IMR-90 (cell line): ENCODE data around the gene YTHDF2. TPM values are rescaled to one million over a fixed set of nuclear protein-coding genes. Genes with fewer than 3 reads are reported as not detected.
A peak's percentile ranks its signal among the peaks of the same experiment; 100 is the strongest.

ENCODE experiments used
- ATAC-seq: fragments of 200-7000 bp; cut with Tn5 transposase; 2 replicates; pipeline ENCODE4 v1.9.1; 2020; ENCODE audit warnings: low read depth, mild to moderate bottlenecking, moderate library complexity
- BruUV-seq: library from RNA; stranded (reverse); fragments of 400-500 nt; replicated peaks from 2 replicates; lab custom pipeline; 2021; lab: Mats Ljungman, UMichigan
- CTCF ChIA-PET: fragments of 300-600 bp; formaldehyde crosslinking; extraction: SDS; loops from one replicate; lab custom pipeline; 2021; ENCODE audit warnings: antibody characterized with exemption; lab: Yijun Ruan, JAX
- POLR2A ChIA-PET: fragments of 300-600 bp; sonication (Branson Sonifier 250); formaldehyde crosslinking; loops from one replicate; lab custom pipeline; 2022; ENCODE audit warnings: antibody characterized with exemption; ENCODE audit not compliant: unreplicated experiment; lab: Charles Lee
- DNase-seq: peaks from one replicate; pipeline ENCODE4 v3.0.0; 2013
- H2AFZ ChIP-seq: replicated peaks from 2 replicates; pipeline ENCODE3; 2013; ENCODE audit warnings: low read length, mild to moderate bottlenecking; ENCODE audit not compliant: poor library complexity
- H2AK5ac ChIP-seq: 2 replicates; pipeline ENCODE4 v1.6.1; 2013; ENCODE audit warnings: low read depth, low read length, inconsistent platforms
- H2AK9ac ChIP-seq: replicated peaks from 2 replicates; pipeline ENCODE3; 2013; ENCODE audit warnings: mild to moderate bottlenecking, low read depth, low read length, moderate library complexity; ENCODE audit not compliant: poor library complexity
- H2BK120ac ChIP-seq: 2 replicates; pipeline ENCODE4 v1.6.1; 2013; ENCODE audit warnings: low read depth, low read length, inconsistent platforms
- H2BK15ac ChIP-seq: 3 replicates; pipeline ENCODE4 v1.6.1; 2013; ENCODE audit warnings: low read depth, low read length, inconsistent platforms
- H2BK20ac ChIP-seq: 2 replicates; pipeline ENCODE4 v1.6.1; 2013; ENCODE audit warnings: low read depth, mild to moderate bottlenecking, inconsistent platforms, low read length, moderate library complexity
- H2BK5ac ChIP-seq: 2 replicates; pipeline ENCODE4 v1.6.1; 2013; ENCODE audit warnings: mild to moderate bottlenecking, low read depth, low read length, inconsistent platforms; ENCODE audit not compliant: poor library complexity, severe bottlenecking
- H3K14ac ChIP-seq: replicated peaks from 2 replicates; pipeline ENCODE4 v1.6.1; 2013; ENCODE audit warnings: low read depth, low read length, inconsistent platforms
- H3K18ac ChIP-seq: 2 replicates; pipeline ENCODE4 v1.6.1; 2013; ENCODE audit warnings: low read depth, low read length, control low read depth
- H3K23ac ChIP-seq: 2 replicates; pipeline ENCODE4 v1.6.1; 2013; ENCODE audit warnings: low read depth, low read length, inconsistent platforms
- H3K27ac ChIP-seq: 2 replicates; pipeline ENCODE4 v1.5.1; 2013; ENCODE audit warnings: mild to moderate bottlenecking, control low read depth, low read length; ENCODE audit not compliant: insufficient read depth
- H3K27me3 ChIP-seq: 2 replicates; pipeline ENCODE4 v1.6.1; 2013; ENCODE audit warnings: low read length; ENCODE audit not compliant: control insufficient read depth, insufficient read depth
- H3K36me3 ChIP-seq: 2 replicates; pipeline ENCODE4 v1.6.1; 2013; ENCODE audit warnings: low read length, mixed read lengths; ENCODE audit not compliant: control insufficient read depth, insufficient read depth
- H3K4ac ChIP-seq: 2 replicates; pipeline ENCODE4 v1.6.1; 2013; ENCODE audit warnings: low read depth, low read length, inconsistent platforms
- H3K4me1 ChIP-seq: 2 replicates; pipeline ENCODE4 v1.6.1; 2013; ENCODE audit warnings: low read length, mixed read lengths; ENCODE audit not compliant: control insufficient read depth, insufficient read depth
- H3K4me2 ChIP-seq: 2 replicates; pipeline ENCODE4 v1.6.1; 2013; ENCODE audit warnings: low read depth, mild to moderate bottlenecking, control low read depth, low read length, moderate library complexity
- H3K4me3 ChIP-seq: 2 replicates; pipeline ENCODE4 v1.5.1; 2013; ENCODE audit warnings: low read depth, mild to moderate bottlenecking, control low read depth, low read length, moderate library complexity; ENCODE audit not compliant: insufficient read depth
- H3K56ac ChIP-seq: 2 replicates; pipeline ENCODE4 v1.6.1; 2013; ENCODE audit warnings: low read length, inconsistent platforms; ENCODE audit not compliant: insufficient read depth; ENCODE audit errors: extremely low read depth
- H3K79me1 ChIP-seq, 2 experiments: 2 replicates each; pipeline ENCODE4 v1.6.1; 2013; ENCODE audit warnings: low read length in 2 of 2, inconsistent platforms in 1 of 2, low read depth in 1 of 2
- H3K9ac ChIP-seq: 2 replicates; pipeline ENCODE4 v1.6.1; 2013; ENCODE audit warnings: low read depth, low read length, control low read depth
- H3K9me1 ChIP-seq: 2 replicates; pipeline ENCODE4 v1.6.1; 2013; ENCODE audit warnings: low read length, inconsistent platforms; ENCODE audit not compliant: insufficient read depth
- H3K9me3 ChIP-seq: 2 replicates; pipeline ENCODE4 v1.6.1; 2013; ENCODE audit warnings: low read length; ENCODE audit not compliant: control insufficient read depth, insufficient read depth
- H4K20me1 ChIP-seq: 2 replicates; pipeline ENCODE4 v1.6.1; 2013; ENCODE audit warnings: low read length, inconsistent platforms; ENCODE audit not compliant: insufficient read depth
- H4K5ac ChIP-seq: 2 replicates; pipeline ENCODE4 v1.6.1; 2013; ENCODE audit warnings: mild to moderate bottlenecking, low read depth, low read length, control low read depth
- H4K8ac ChIP-seq, 2 experiments: 2 replicates each; pipeline ENCODE4 v1.6.1; 2013; ENCODE audit warnings: low read depth in 2 of 2, low read length in 2 of 2, control low read depth in 1 of 2, inconsistent platforms in 1 of 2
- H4K91ac ChIP-seq: 2 replicates; pipeline ENCODE4 v1.6.1; 2013; ENCODE audit warnings: low read depth, low read length, inconsistent platforms; ENCODE audit not compliant: insufficient read depth
- BHLHE40 ChIP-seq: fragments of 150-350 bp; IDR thresholded peaks from 2 replicates; pipeline ENCODE4 v1.6.1; 2016; ENCODE audit warnings: mild to moderate bottlenecking, low read depth, low read length
- CHD1 ChIP-seq: IDR thresholded peaks from 2 replicates; pipeline ENCODE4 v1.6.1; 2012; ENCODE audit warnings: low read depth, low read length, improper control_type of control experiment
- FOS ChIP-seq: fragments of 150-350 bp; IDR thresholded peaks from 2 replicates; pipeline ENCODE4 v1.6.1; 2016; ENCODE audit warnings: low read depth, low read length
- MAFK ChIP-seq: IDR thresholded peaks from 2 replicates; pipeline ENCODE4 v1.6.1; 2012; ENCODE audit warnings: low read depth, low read length, improper control_type of control experiment
- MAZ ChIP-seq: IDR thresholded peaks from 2 replicates; pipeline ENCODE4 v1.6.1; 2012; ENCODE audit warnings: low read depth, mild to moderate bottlenecking, low read length, improper control_type of control experiment, moderate library complexity, borderline replicate concordance
- MXI1 ChIP-seq: IDR thresholded peaks from 2 replicates; pipeline ENCODE4 v1.6.1; 2012; ENCODE audit warnings: low read depth, mild to moderate bottlenecking, low read length, moderate library complexity, borderline replicate concordance
- NFE2L2 ChIP-seq: fragments of 150-350 bp; IDR thresholded peaks from 2 replicates; pipeline ENCODE4 v1.6.1; 2016; ENCODE audit warnings: low read depth, mild to moderate bottlenecking, low read length
- POLR2A ChIP-seq: IDR thresholded peaks from 2 replicates; pipeline ENCODE4 v1.6.1; 2012; ENCODE audit warnings: mild to moderate bottlenecking, low read depth, low read length
- RAD21 ChIP-seq: IDR thresholded peaks from 2 replicates; pipeline ENCODE4 v1.6.1; 2012; ENCODE audit warnings: low read length, improper control_type of control experiment
- RCOR1 ChIP-seq: IDR thresholded peaks from 2 replicates; pipeline ENCODE4 v1.6.1; 2012; ENCODE audit warnings: mild to moderate bottlenecking, low read length, improper control_type of control experiment; ENCODE audit not compliant: insufficient replicate concordance
- RFX5 ChIP-seq: IDR thresholded peaks from 2 replicates; pipeline ENCODE4 v1.8.0; 2012; ENCODE audit warnings: low read depth, mild to moderate bottlenecking, low read length, moderate library complexity
- SMC3 ChIP-seq: fragments of 150-350 bp; IDR thresholded peaks from 2 replicates; pipeline ENCODE4 v1.6.1; 2016; ENCODE audit warnings: low read depth, mild to moderate bottlenecking, antibody characterized with exemption, low read length, moderate library complexity
- WGBS, 2 experiments: methylation state at CpG; one replicate each; pipeline versions ENCODE4 v1.1.5 to v1.1.7; 2013; ENCODE audit warnings: missing lambda C conversion rate in 2 of 2; ENCODE audit not compliant: insufficient read length in 1 of 2; ENCODE audit errors: extremely low coverage in 2 of 2; 5-methylcytosine and 5-hydroxymethylcytosine counted together
- dilution Hi-C: fragments of 300-500 bp; cut with HindIII; formaldehyde crosslinking; loops from one replicate; pipeline ENCODE4 v1.14.3; 2018; ENCODE audit warnings: low sequenced_read_pairs; ENCODE audit not compliant: unreplicated experiment
- in situ Hi-C: fragments of 300-500 bp; cut with MboI; formaldehyde crosslinking; loops from 3 replicates; pipeline ENCODE4 v1.14.3; 2019; ENCODE audit warnings: low sequenced_read_pairs, inconsistent platforms, mixed read lengths
- intact Hi-C: fragments of 100-400 bp; cut with micrococcal nuclease; formaldehyde crosslinking; loops from 2 replicates; pipeline ENCODE4 v1.10.0; 2022
- polyA plus RNA-seq, 3 experiments: library from polyadenylated mRNA; depleted of rRNA; stranded (reverse); fragments of >200 nt; gene quantifications; 2 replicates each; pipeline ENCODE4 v1.2.3, GENCODE V29; 2012; ENCODE audit warnings: low replicate concordance in 1 of 3
- total RNA-seq: library from RNA; depleted of rRNA; stranded (reverse); fragments of >200 nt; gene quantifications from 2 replicates; pipeline ENCODE4 v1.2.3, GENCODE V29; 2012
- TF ChIP-seq, protein P1 (sequence below): conservative IDR thresholded peaks from 2 replicates; pipeline ENCODE4 v1.5.1; 2012; ENCODE audit warnings: mild to moderate bottlenecking, low read depth, low read length, improper control_type of control experiment
- TF ChIP-seq, protein P2 (sequence below): fragments of 150-350 bp; IDR thresholded peaks from 2 replicates; pipeline ENCODE4 v1.6.1; 2017; ENCODE audit warnings: mild to moderate bottlenecking, antibody characterized with exemption, low read length, low read depth

Gene YTHDF2
- total and polyA plus RNA-seq, 2 of the 4 experiments (the other 2 are of a cell fraction): 50.0 to 94.3 TPM

DNA sequence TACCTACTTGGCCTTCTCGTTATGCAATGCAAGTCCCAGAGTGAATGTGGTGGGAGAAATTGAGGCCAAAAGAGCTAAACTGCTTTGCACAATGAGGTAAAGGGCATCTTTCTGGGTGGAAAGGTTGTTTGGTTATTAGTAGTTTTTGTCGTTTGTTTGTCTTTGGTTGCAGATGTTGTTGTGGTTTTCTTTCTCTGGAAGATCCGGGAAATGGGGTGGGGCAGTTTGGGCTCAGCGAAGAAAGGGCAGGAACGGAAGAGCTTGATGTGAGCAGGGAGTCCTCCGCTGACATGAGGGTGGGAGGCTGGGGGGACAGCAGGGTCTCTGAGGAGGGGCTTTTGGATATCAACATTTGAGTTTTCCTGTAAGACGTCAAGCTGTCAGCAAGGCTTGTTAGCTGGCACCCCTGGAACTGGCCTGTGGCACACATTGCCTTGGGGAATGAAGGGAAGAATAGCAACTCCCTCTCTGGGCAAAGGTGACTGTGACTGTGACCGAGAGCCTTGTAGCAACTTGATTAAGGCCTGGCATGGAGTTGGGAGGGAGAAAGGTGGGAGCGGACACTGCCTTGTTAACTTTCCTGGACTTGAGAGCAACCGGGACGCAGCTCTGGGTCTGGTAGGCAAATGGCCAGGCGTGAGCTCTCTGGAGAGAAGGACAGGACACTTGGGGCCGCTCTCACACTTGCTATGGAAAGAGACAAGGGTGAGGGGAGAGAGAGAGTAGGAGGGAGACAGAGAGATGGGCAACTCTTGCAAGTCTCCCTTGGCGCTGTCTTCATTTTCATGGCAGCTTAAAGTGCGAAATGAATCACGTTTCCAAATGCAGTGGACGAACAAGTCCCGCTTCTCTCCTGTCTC is 59.8 kb downstream of the YTHDF2 start:
- no peak overlapping the region for H2BK120ac ChIP-seq
- no peak overlapping the region for H2BK20ac ChIP-seq
- no peak overlapping the region for H3K4ac ChIP-seq
- no peak overlapping the region for H4K91ac ChIP-seq
- ChIA-PET CTCF (interaction anchor here (0.5 to 3.0 kb wide), 3 partner anchors 56 to 85 kb away, joined by 3 to 17 read pairs (median 5); no protein-coding TSS in a partner anchor), POLR2A (interaction anchor here (0.5 kb wide), 1 partner anchor 187 kb away, joined by 3 read pairs; no protein-coding TSS in a partner anchor)
- in situ Hi-C loops: no loop called here
- H3K23ac ChIP-seq: no peak overlapping the region; the same call in 1 of the 2 replicates
- no peak overlapping the region for H2AK5ac ChIP-seq
- no peaks in the 10 kb centered on the region for H3K9me1 ChIP-seq
- dilution Hi-C loops: no loop called here
- no peak overlapping the region for H3K4me2 ChIP-seq
- WGBS, 2 experiments: 17% methylated on average over 8 of the region's 18 CpGs; no CpG with 5 or more reads in 1 of the 2 experiments
- no peak overlapping the region for H3K27ac ChIP-seq
- no peak overlapping the region for H2BK15ac ChIP-seq
- ATAC-seq (no peak), DNase-seq (no peak)
- H2AK9ac ChIP-seq: no peak overlapping the region
- no peak overlapping the region for H3K18ac ChIP-seq
- no peak overlapping the region for H3K4me3 ChIP-seq
- no peaks in the 10 kb centered on the region for H3K9me3 ChIP-seq
- H3K4me1 ChIP-seq: no peaks in the 10 kb centered on the region
- H3K36me3 ChIP-seq: no peaks in the 10 kb centered on the region
- no peaks in the 10 kb centered on the region for H3K79me1 ChIP-seq
- H4K20me1 ChIP-seq: no peaks in the 10 kb centered on the region
- no peak overlapping the region for H2BK5ac ChIP-seq
- TF ChIP-seq, protein P1, sequence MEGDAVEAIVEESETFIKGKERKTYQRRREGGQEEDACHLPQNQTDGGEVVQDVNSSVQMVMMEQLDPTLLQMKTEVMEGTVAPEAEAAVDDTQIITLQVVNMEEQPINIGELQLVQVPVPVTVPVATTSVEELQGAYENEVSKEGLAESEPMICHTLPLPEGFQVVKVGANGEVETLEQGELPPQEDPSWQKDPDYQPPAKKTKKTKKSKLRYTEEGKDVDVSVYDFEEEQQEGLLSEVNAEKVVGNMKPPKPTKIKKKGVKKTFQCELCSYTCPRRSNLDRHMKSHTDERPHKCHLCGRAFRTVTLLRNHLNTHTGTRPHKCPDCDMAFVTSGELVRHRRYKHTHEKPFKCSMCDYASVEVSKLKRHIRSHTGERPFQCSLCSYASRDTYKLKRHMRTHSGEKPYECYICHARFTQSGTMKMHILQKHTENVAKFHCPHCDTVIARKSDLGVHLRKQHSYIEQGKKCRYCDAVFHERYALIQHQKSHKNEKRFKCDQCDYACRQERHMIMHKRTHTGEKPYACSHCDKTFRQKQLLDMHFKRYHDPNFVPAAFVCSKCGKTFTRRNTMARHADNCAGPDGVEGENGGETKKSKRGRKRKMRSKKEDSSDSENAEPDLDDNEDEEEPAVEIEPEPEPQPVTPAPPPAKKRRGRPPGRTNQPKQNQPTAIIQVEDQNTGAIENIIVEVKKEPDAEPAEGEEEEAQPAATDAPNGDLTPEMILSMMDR: no peak
- no peak for TF ChIP-seq BHLHE40
- TF ChIP-seq, protein P2, sequence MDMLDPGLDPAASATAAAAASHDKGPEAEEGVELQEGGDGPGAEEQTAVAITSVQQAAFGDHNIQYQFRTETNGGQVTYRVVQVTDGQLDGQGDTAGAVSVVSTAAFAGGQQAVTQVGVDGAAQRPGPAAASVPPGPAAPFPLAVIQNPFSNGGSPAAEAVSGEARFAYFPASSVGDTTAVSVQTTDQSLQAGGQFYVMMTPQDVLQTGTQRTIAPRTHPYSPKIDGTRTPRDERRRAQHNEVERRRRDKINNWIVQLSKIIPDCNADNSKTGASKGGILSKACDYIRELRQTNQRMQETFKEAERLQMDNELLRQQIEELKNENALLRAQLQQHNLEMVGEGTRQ: no peak
- TF ChIP-seq SMC3: no peak
- no peak for TF ChIP-seq RCOR1
- TF ChIP-seq MAFK: no peak
- no peak for TF ChIP-seq FOS
- TF ChIP-seq RFX5: no peak
- TF ChIP-seq MAZ: no peak
- no peak for TF ChIP-seq POLR2A
- TF ChIP-seq MXI1: no peak
- no peak for TF ChIP-seq CHD1
- no peak for TF ChIP-seq NFE2L2
- no peak for TF ChIP-seq RAD21
- no peak overlapping the region for H4K5ac ChIP-seq
- no peak overlapping the region for H3K14ac ChIP-seq
- H3K27me3 ChIP-seq: peaks cover 3% of the 10 kb centered on the region
- H3K9ac ChIP-seq: no peak overlapping the region
- H3K56ac ChIP-seq: no peak overlapping the region
- intact Hi-C loops: no loop called here
- H4K8ac ChIP-seq: no peak overlapping the region
- BruUV-seq: no TSS peak
- H2AFZ ChIP-seq: peak overlapping the region; percentile 58
